OCI-LY7 (cell line): ENCODE measurements around the gene SLC45A1.

Source experiments
- CTCF ChIP-seq: fragments of 200-600 bp; sonication (generic); conservative IDR thresholded peaks from 2 replicates; pipeline ENCODE4 v1.5.1; 2014; ENCODE audit warnings: mild to moderate bottlenecking, antibody characterized with exemption, low read length, moderate library complexity, mixed read lengths
- EZH2phosphoT487 ChIP-seq: fragments of 200-600 bp; sonication (generic); IDR thresholded peaks from 2 replicates; pipeline ENCODE4 v1.6.1; 2018; ENCODE audit warnings: low read depth, borderline replicate concordance, mild to moderate bottlenecking, mixed run types, antibody characterized with exemption, low read length, moderate library complexity, mixed read lengths

GRCh38 chr1:8285103-8285502 lies 32.8 kb upstream of the SLC45A1 start:
- TF ChIP-seq CTCF: no peak
- TF ChIP-seq EZH2phosphoT487: no peak
